Measurements from ENCODE around the gene CENPP.

The CENPP gene

GRCh38 chr9:92325269-92325990, at the start of gene CENPP, which contains the start of gene NOL8:
Gene CENPP (plus strand): TSS chr9:92325953.
Gene NOL8 (minus strand): TSS chr9:92325350. CDS start chr9:92324161, 1,189 bp downstream.
- peak; percentile 80 to 82 for DNase-seq

- no peak for DNase-seq
These were observed 49.3 kb upstream of the CENPP start for GRCh38 chr9:92276331-92277032.

DNA sequence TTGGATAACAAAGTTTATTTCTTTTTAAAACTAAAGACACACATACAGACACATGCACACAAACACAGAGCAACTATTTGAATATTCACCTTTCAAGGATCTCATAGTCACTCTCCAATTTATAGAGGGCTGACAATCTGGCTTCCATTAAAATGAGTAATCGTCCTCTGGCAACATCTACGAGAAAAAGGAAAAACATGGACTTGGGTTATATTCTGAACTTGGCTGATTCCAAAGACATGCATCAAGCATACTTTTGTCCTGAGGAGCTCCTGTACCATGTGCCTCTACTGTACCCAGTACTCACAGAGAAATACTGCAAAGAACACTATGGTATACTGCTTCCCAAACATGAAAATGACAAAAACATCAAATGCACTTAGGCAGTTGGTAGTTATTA, 47.6 kb upstream of the CENPP start:
- DNase-seq: no peak

DNA sequence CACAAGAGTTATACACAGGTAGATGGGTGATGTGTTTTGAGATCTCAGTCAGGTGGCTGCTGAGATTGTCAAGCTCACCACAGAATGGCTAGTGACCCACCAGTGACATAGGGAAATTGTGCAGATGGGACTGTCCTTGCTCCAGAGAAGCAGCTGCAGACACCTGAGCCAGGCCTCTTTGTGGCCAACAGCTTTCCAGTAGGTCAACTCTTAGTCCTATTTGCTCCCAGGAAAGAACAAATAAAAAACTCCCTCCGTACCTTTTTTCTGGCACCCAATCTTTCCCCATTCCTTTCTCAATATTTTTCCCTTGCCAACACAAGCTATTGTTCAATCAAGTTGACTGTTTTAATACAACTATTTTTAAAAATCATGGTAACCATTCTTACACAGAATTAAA, 46.5 kb upstream of the CENPP start:
- no peak for DNase-seq

- no peak for DNase-seq
These were observed 35.9 kb upstream of the CENPP start for GRCh38 chr9:92289708-92290390.

- DNase-seq: no peak
These were observed 34.8 kb upstream of the CENPP start for GRCh38 chr9:92290785-92291429.

GRCh38 chr9:92291577-92291976, 34.2 kb upstream of the CENPP start:
- DNase-seq: no peak

DNA sequence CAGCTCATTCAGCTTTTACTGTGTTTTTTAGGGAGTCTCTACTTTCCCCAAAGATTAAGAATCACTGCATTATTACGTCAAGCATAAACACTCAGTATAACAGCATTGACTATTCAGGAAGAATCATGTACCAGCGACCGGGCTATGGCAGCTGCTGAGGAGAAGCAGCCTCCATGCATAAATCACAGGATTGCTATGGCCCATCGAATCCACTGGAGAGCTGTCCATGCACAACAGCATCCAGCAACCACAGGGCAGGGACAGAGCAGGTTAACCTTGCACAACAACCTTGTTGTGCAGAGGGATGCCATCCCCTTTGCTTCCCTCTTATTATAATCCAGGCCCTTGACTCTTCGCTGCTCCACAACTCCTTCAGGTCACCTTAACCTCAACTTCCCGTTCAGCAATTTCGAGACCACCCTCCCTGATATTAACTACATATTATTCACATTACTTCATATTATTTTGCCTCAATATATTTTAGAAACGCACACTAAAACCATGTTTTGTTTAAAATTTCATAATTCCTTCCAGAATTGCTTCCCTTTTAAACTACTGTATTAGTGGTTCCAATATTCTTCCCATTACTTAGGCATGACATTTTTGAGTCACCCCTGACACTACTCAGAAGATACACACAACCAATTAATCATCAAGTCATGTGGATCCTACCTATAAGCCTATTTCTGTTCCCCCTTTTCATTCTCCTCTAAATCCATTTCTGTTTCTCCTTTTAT, 33.2 kb upstream of the CENPP start:
- DNase-seq: no peak

- DNase-seq: no peak
These were observed 32.7 kb upstream of the CENPP start for GRCh38 chr9:92293075-92293354.

GRCh38 chr9:92293452-92294296, 32.1 kb upstream of the CENPP start, which contains the start of gene IARS1:
Gene IARS1 (minus strand): TSS chr9:92293697. CDS start chr9:92289419, 4,278 bp downstream.
- DNase-seq: peak; percentile 94 to 98

DNA sequence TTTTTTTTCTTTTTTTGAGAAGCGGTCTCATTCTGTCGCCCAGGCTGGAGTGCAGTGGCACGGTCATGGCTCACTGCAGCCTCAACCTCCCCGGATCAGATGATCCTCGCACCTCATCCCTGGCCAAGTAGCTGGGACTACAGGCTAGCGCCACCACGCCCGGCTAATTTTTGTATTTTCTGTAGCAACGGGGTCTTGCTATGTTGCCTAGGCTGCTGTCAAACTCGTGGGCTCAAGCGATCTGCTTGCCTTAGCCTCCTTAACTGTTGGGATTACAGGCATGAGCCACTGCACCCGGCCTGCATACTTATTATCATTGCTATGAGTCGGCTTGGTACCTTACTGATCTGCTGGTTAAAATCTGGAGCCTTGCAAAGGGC, 31.5 kb upstream of the CENPP start:
- DNase-seq: no peak

- DNase-seq: no peak
These were observed 30.4 kb upstream of the CENPP start for GRCh38 chr9:92295240-92295790.

DNA sequence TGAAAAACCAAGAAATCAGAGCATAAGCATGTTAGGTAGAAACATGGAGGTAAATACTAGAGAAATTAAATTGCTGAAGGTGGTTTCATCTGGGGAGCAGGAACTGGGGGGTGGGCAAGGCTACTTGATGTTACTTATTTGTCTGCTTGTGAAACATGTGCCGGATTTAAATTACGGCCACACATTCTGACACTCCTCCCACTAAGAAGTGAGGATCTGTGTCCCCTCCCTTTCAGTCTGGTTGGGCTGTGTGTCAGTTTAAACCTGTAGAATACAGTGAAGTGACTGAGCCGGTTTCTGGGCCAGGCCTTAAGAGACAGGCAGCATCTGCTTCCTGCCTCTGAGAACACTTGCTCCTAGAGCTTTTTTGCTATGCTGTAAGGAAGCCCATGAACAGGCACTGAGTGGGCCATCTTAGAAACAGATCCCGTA, 29.9 kb upstream of the CENPP start:
- DNase-seq: no peak

- no peak for DNase-seq
These were observed 28.1 kb upstream of the CENPP start for GRCh38 chr9:92297611-92298010.

DNA sequence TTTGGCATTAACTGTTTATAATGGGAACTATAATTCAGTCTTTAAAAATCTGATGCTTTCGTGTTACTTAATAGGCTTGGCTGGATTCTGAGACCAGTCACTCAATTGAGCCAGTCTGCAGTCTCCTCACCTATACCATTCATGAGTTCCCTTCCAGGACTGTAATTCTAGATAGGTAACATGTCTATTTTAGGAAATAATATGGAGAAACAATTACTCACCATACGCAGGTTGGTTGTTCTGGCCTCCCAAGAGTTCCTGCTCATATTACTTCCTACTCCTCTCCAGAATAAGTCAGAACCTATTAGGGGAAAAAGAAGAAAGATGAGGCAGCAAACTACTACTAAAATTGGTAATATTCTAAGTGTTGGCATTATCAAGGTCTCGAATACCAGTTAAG, 27.7 kb upstream of the CENPP start:
- no peak for DNase-seq

- no peak for DNase-seq
These were observed 26.6 kb upstream of the CENPP start for GRCh38 chr9:92299116-92299515.

- no peak for DNase-seq
These were observed 24.8 kb upstream of the CENPP start for GRCh38 chr9:92300936-92301335.

- DNase-seq: no peak
These were observed 16.9 kb upstream of the CENPP start for GRCh38 chr9:92308893-92309292.

GRCh38 chr9:92310562-92310961, 15.2 kb upstream of the CENPP start:
- DNase-seq: no peak

GRCh38 chr9:92312887-92313623, 12.7 kb upstream of the CENPP start:
- DNase-seq: no peak

DNA sequence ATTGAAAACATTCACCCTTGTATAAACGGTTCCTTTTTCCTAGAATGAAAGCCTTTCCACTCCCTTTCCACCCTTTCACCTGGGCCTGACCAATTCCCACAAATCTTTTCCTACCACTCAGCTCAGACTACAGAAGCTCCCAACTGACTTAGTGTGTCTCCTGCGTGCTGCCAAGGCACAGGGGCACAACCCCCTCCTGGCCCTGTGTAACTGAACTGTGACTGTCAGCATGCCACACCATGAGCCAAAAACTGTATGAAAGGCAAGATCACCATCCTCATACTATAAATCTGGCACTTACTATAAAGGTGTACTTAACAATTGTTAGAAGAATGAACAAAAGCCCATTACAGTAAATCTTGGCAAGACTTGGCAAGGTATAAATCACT, 12.1 kb upstream of the CENPP start:
- DNase-seq: no peak
